Lung (tissue), 12 donors: Measurements from ENCODE around the gene KANSL1L. TPM values are rescaled to one million over a fixed set of nuclear protein-coding genes. Genes with fewer than 3 reads are reported as not detected.

Experiments
- ATAC-seq: fragments of 200-7000 bp; cut with Tn5 transposase; one replicate; pipeline ENCODE4 v1.9.1; 2020; ENCODE audit warnings: moderate number of reproducible peaks; ENCODE audit not compliant: insufficient read depth, low FRiP score
- DNase-seq, 3 donors: peaks; one replicate each; pipeline ENCODE4 v3.0.0-alpha.2; 2013 to 2017
- H3K27ac ChIP-seq, 2 donors: one replicate each; pipeline ENCODE4 v1.5.1; 2013; ENCODE audit warnings: mild to moderate bottlenecking in 2 of 2, moderate library complexity in 2 of 2, control low read depth in 1 of 2, inconsistent platforms in 1 of 2, low read depth in 1 of 2, low read length in 1 of 2
- H3K27me3 ChIP-seq, 3 donors: one replicate each; pipeline ENCODE4 v1.5.1; 2013; ENCODE audit warnings: low read length in 2 of 3; ENCODE audit not compliant: control insufficient read depth in 3 of 3, insufficient read depth in 3 of 3
- H3K36me3 ChIP-seq, 4 donors: one replicate each; pipeline ENCODE4 v1.5.1; 2013; ENCODE audit warnings: low read length in 4 of 4, mild to moderate bottlenecking in 1 of 4, moderate library complexity in 1 of 4; ENCODE audit not compliant: control insufficient read depth in 4 of 4, insufficient read depth in 4 of 4
- H3K4me1 ChIP-seq, 5 donors: one replicate each; pipeline ENCODE4 v1.5.1; 2013; ENCODE audit warnings: low read length in 5 of 5, mild to moderate bottlenecking in 2 of 5, moderate library complexity in 1 of 5; ENCODE audit not compliant: control insufficient read depth in 5 of 5, insufficient read depth in 5 of 5
- H3K4me3 ChIP-seq: one replicate; pipeline ENCODE4 v1.5.1; 2013; ENCODE audit warnings: mild to moderate bottlenecking, control low read depth, moderate library complexity
- H3K9ac ChIP-seq, 2 donors: one replicate each; pipeline ENCODE4 v1.5.1; 2013; ENCODE audit warnings: low read length in 2 of 2, control low read depth in 1 of 2; ENCODE audit not compliant: insufficient read depth in 1 of 2
- H3K9me3 ChIP-seq, 4 donors: one replicate each; pipeline ENCODE4 v1.5.1; 2013; ENCODE audit warnings: low read length in 3 of 4, mild to moderate bottlenecking in 1 of 4, moderate library complexity in 1 of 4; ENCODE audit not compliant: control insufficient read depth in 4 of 4, insufficient read depth in 3 of 4
- WGBS, 2 donors: extraction: QIAGEN DNeasy Blood & Tissue Kit; methylation state at CpG; one replicate each; pipeline ENCODE4 v1.1.7; 2013; 5-methylcytosine and 5-hydroxymethylcytosine counted together
- polyA plus RNA-seq, 2 donors: library from polyadenylated mRNA; stranded (reverse); fragments of 200-250 nt; gene quantifications; one replicate each; pipeline ENCODE4 v1.2.1, GENCODE V29; 2013
- total RNA-seq, 2 donors: library from RNA; depleted of rRNA in 1 of 2; stranded (reverse); fragments of >200 nt in 1 of 2; gene quantifications; one replicate each; pipeline ENCODE4 v1.2.1, GENCODE V29; 2014 to 2021
- TF ChIP-seq, protein P1 (sequence below): IDR thresholded peaks from 2 replicates; pipeline ENCODE4 v1.5.1; 2012; ENCODE audit warnings: mild to moderate bottlenecking; ENCODE audit errors: control extremely low read depth, extremely low read depth
- donor health status: control.
- donor health status: control.
- donor health status: Bipolar disorder and iron deficiency.
- donor health status: healthy.
- donor health status: DM: yes; HTN: yes; CAD: no.

Gene KANSL1L
- total and polyA plus RNA-seq, 4 donors = 6.1 to 117 (median 17.0) TPM

- TF ChIP-seq, protein P1, sequence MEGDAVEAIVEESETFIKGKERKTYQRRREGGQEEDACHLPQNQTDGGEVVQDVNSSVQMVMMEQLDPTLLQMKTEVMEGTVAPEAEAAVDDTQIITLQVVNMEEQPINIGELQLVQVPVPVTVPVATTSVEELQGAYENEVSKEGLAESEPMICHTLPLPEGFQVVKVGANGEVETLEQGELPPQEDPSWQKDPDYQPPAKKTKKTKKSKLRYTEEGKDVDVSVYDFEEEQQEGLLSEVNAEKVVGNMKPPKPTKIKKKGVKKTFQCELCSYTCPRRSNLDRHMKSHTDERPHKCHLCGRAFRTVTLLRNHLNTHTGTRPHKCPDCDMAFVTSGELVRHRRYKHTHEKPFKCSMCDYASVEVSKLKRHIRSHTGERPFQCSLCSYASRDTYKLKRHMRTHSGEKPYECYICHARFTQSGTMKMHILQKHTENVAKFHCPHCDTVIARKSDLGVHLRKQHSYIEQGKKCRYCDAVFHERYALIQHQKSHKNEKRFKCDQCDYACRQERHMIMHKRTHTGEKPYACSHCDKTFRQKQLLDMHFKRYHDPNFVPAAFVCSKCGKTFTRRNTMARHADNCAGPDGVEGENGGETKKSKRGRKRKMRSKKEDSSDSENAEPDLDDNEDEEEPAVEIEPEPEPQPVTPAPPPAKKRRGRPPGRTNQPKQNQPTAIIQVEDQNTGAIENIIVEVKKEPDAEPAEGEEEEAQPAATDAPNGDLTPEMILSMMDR = no peak
- no peak overlapping the region for H3K4me3 ChIP-seq
- ATAC-seq (no peak), DNase-seq (no peak)
- H3K27ac ChIP-seq = no peak overlapping the region
- peaks cover 0 to 25% (median 10%) of the 10 kb centered on the region in 4 donors for H3K36me3 ChIP-seq
- H3K9me3 ChIP-seq = peaks cover 0 to 7% (median 5%) of the 10 kb centered on the region in 4 donors
- no peaks in the 10 kb centered on the region for H3K27me3 ChIP-seq
- no peak overlapping the region for H3K9ac ChIP-seq
- no peaks in the 10 kb centered on the region for H3K4me1 ChIP-seq
These were observed 58.3 kb downstream of the KANSL1L start for GRCh38 chr2:210112871-210113270.

GRCh38 chr2:210099940-210100339 is 71.3 kb downstream of the KANSL1L start:
- H3K4me1 ChIP-seq = no peaks in the 10 kb centered on the region
- no peak overlapping the region for H3K4me3 ChIP-seq
- WGBS, 2 donors = 82 to 96% methylated on average over 6 of the region's 6 CpGs

GRCh38 chr2:210094787-210095186 is 76.4 kb downstream of the KANSL1L start:
- H3K9me3 ChIP-seq = no peaks in the 10 kb centered on the region
- H3K36me3 ChIP-seq = peaks cover 0 to 2% (median 0%) of the 10 kb centered on the region in 4 donors
- H3K9ac ChIP-seq = no peak overlapping the region
- TF ChIP-seq, protein P1 = no peak
- H3K4me3 ChIP-seq = no peak overlapping the region
- H3K27ac ChIP-seq = no peak overlapping the region
- no peaks in the 10 kb centered on the region for H3K27me3 ChIP-seq
- no peaks in the 10 kb centered on the region for H3K4me1 ChIP-seq
- DNase-seq (no peak), ATAC-seq (no peak)

More at GRCh38 chr2:210099940-210100339, 71.3 kb downstream of the KANSL1L start:
- TF ChIP-seq, protein P1 = no peak
- Histone ChIP-seq H3K27ac (no peak overlapping the region), H3K27me3 (no peaks in the 10 kb centered on the region), H3K36me3 (peaks cover 0 to 6% (median 3%) of the 10 kb centered on the region in 4 donors), H3K9me3 (no peaks in the 10 kb centered on the region), H3K9ac (no peak overlapping the region)
- DNase-seq (no peak), ATAC-seq (no peak)

DNA sequence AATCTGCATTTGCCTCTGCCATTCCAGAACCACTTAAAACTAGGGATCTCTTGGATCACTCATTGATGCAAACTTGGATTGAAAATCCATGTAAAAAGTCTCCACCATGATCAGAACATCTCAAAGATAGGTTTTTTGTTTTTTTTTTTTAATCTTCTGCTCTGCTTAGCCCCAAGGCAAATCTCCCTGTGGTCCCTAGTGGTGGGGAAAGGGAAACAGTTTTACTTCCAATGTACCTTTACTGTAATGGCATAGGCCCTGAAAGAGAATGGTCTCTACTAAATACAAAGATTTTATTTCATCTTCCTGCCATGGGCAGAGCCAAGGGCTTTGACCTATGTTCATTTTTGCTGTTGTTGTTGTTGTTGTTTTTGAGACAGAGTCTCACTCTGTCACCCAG is 78.4 kb downstream of the KANSL1L start:
- Histone ChIP-seq H3K4me3 (no peak overlapping the region), H3K27me3 (no peaks in the 10 kb centered on the region), H3K36me3 (no peaks in the 10 kb centered on the region), H3K9me3 (no peaks in the 10 kb centered on the region), H3K9ac (no peak overlapping the region), H3K27ac (no peak overlapping the region), H3K4me1 (no peaks in the 10 kb centered on the region)
- DNase-seq (no peak), ATAC-seq (no peak)
- TF ChIP-seq, protein P1 = no peak
